Sigmoid colon (tissue), 7 donors: ENCODE results near the gene PLB1. TPM values are rescaled to one million over a fixed set of nuclear protein-coding genes. Genes with fewer than 3 reads are reported as not detected.
A peak's percentile ranks its signal among the peaks of the same experiment; 100 is the strongest.

Experiments used
- DNase-seq: peaks from one replicate; pipeline ENCODE4 v3.0.0-alpha.2; 2019
- H3K27ac ChIP-seq, 4 donors: fragments of 200-600 bp; sonication (generic); one replicate each; pipeline ENCODE4 v1.5.1; 2016 to 2019; ENCODE audit warnings: mild to moderate bottlenecking in 1 of 4
- H3K27me3 ChIP-seq, 3 donors: fragments of 200-600 bp; sonication (generic); one replicate each; pipeline ENCODE4 v1.5.1; 2019; ENCODE audit warnings: mild to moderate bottlenecking in 1 of 3
- H3K36me3 ChIP-seq, 4 donors: fragments of 200-600 bp; sonication (generic); one replicate each; pipeline ENCODE4 v1.5.1; 2016 to 2019
- H3K4me1 ChIP-seq, 4 donors: fragments of 200-600 bp; sonication (generic); one replicate each; pipeline ENCODE4 v1.5.1; 2017 to 2019
- H3K4me3 ChIP-seq, 4 donors: fragments of 200-600 bp; sonication (generic); one replicate each; pipeline ENCODE4 v1.5.1; 2017 to 2019; ENCODE audit warnings: mild to moderate bottlenecking in 2 of 4, moderate library complexity in 1 of 4
- H3K9me3 ChIP-seq, 4 donors: fragments of 200-600 bp in 3 of 4; sonication (generic) in 3 of 4; one replicate each; pipeline versions ENCODE4 v1.5.1 to v1.6.1; 2013 to 2019
- CTCF ChIP-seq, 4 experiments: fragments of 450-650 bp in 3 of 4; fragments of 200-600 bp in 1 of 4; IDR thresholded peaks; one replicate each; pipeline ENCODE4 v1.5.1; 2016 to 2019; ENCODE audit warnings: antibody characterized with exemption in 4 of 4, mild to moderate bottlenecking in 3 of 4, moderate library complexity in 2 of 4
- EP300 ChIP-seq, 4 donors: sonication (generic); formaldehyde crosslinking; IDR thresholded peaks; one replicate each; pipeline ENCODE4 v1.6.1; 2017; ENCODE audit warnings: antibody characterized with exemption in 4 of 4
- POLR2A ChIP-seq, 2 donors: fragments of 450-650 bp; IDR thresholded peaks; one replicate each; pipeline ENCODE4 v1.6.1; 2016; ENCODE audit warnings: antibody characterized with exemption in 2 of 2, mild to moderate bottlenecking in 2 of 2, moderate library complexity in 2 of 2
- POLR2AphosphoS5 ChIP-seq, 4 donors: sonication (generic); formaldehyde crosslinking; IDR thresholded peaks; one replicate each; pipeline ENCODE4 v1.6.1; 2017; ENCODE audit warnings: antibody characterized with exemption in 4 of 4
- WGBS, 2 donors: extraction: QIAGEN DNeasy Blood & Tissue Kit; methylation state at CpG; one replicate each; pipeline ENCODE4 v1.1.7; 2013; 5-methylcytosine and 5-hydroxymethylcytosine counted together
- intact Hi-C: fragments of 100-400 bp; cut with DNase I; formaldehyde crosslinking; loops from one replicate; pipeline ENCODE4 v1.15.1; 2023
- polyA plus RNA-seq, 3 donors: library from polyadenylated mRNA; stranded (reverse); fragments of 200-250 nt; gene quantifications; one replicate each; pipeline ENCODE4 v1.2.3, GENCODE V29; 2013
- total RNA-seq, 4 donors: library from RNA; depleted of rRNA; stranded (reverse); fragments of >200 nt; gene quantifications; one replicate each; pipeline ENCODE4 v1.1.0, GENCODE V29; 2016
- donor health status: healthy with polysubstance abuse.
- donor health status: Bipolar disorder and iron deficiency.
- donor health status: healthy.

The PLB1 gene
- total and polyA plus RNA-seq, 7 donors = 1.2 to 18.3 (median 2.1) TPM

GRCh38 chr2:28581312-28581711, 85.5 kb downstream of the PLB1 start:
- Histone ChIP-seq H3K27ac (no peak overlapping the region), H3K4me3 (no peak overlapping the region), H3K36me3 (no peaks in the 10 kb centered on the region), H3K4me1 (peaks cover 0 to 18% (median 13%) of the 10 kb centered on the region in 4 donors), H3K27me3 (no peaks in the 10 kb centered on the region), H3K9me3 (no peaks in the 10 kb centered on the region)
- intact Hi-C loops = no loop called here
- peak; percentile 20 for DNase-seq
- TF ChIP-seq POLR2AphosphoS5 (IDR thresholded peaks at IDR 0.05) (no peak), EP300 (IDR thresholded peaks at IDR 0.05) (no peak), CTCF (IDR thresholded peaks at IDR 0.05) (no peak), POLR2A (IDR thresholded peaks at IDR 0.05) (no peak)
- WGBS, 2 donors = 93 to 97% methylated on average over 4 of the region's 4 CpGs

- H3K9me3 ChIP-seq = no peaks in the 10 kb centered on the region
- no peak overlapping the region for H3K27ac ChIP-seq
- peak; percentile 32 for DNase-seq
- 84 to 88% methylated on average over 6 of the region's 6 CpGs for WGBS, 2 donors
- no peak for TF ChIP-seq EP300 (IDR thresholded peaks at IDR 0.05)
- TF ChIP-seq POLR2A (IDR thresholded peaks at IDR 0.05) = no peak
- TF ChIP-seq CTCF (IDR thresholded peaks at IDR 0.05) = no peak
- TF ChIP-seq POLR2AphosphoS5 (IDR thresholded peaks at IDR 0.05) = no peak
- peaks cover 0 to 18% (median 13%) of the 10 kb centered on the region in 4 donors for H3K4me1 ChIP-seq
- no peaks in the 10 kb centered on the region for H3K36me3 ChIP-seq
- H3K27me3 ChIP-seq = no peaks in the 10 kb centered on the region
- intact Hi-C loops = no loop called here
- no peak overlapping the region for H3K4me3 ChIP-seq
These were observed 86.3 kb downstream of the PLB1 start for GRCh38 chr2:28582152-28582551.

GRCh38 chr2:28582595-28582994, 86.7 kb downstream of the PLB1 start:
- Histone ChIP-seq H3K27ac (no peak overlapping the region), H3K4me3 (no peak overlapping the region), H3K27me3 (no peaks in the 10 kb centered on the region), H3K36me3 (no peaks in the 10 kb centered on the region), H3K9me3 (no peaks in the 10 kb centered on the region), H3K4me1 (peaks cover 0 to 18% (median 13%) of the 10 kb centered on the region in 4 donors)
- 91 to 93% methylated on average over 5 of the region's 5 CpGs for WGBS, 2 donors
- intact Hi-C loops = no loop called here
- TF ChIP-seq CTCF (IDR thresholded peaks at IDR 0.05) = no peak
- no peak for TF ChIP-seq EP300 (IDR thresholded peaks at IDR 0.05)
- no peak for TF ChIP-seq POLR2A (IDR thresholded peaks at IDR 0.05)
- no peak for TF ChIP-seq POLR2AphosphoS5 (IDR thresholded peaks at IDR 0.05)
- peak; percentile 54 for DNase-seq

GRCh38 chr2:28583899-28584553, 88.2 kb downstream of the PLB1 start:
- Histone ChIP-seq H3K27ac (peak overlapping the region; percentile 43 to 80 (median 72)), H3K9me3 (no peaks in the 10 kb centered on the region), H3K4me1 (peaks cover 0 to 18% (median 13%) of the 10 kb centered on the region in 4 donors), H3K36me3 (no peaks in the 10 kb centered on the region), H3K27me3 (no peaks in the 10 kb centered on the region), H3K4me3 (no peak overlapping the region)
- intact Hi-C loops = no loop called here
- DNase-seq = peak; percentile 93
- WGBS, 2 donors = 60 to 72% methylated on average over 10 of the region's 10 CpGs
- TF ChIP-seq POLR2AphosphoS5 (IDR thresholded peaks at IDR 0.05) (peak in 3 of 4 donors; percentile 16 to 70 (median 21)), EP300 (IDR thresholded peaks at IDR 0.05) (peak in 1 of 4 donors; percentile 36), CTCF (IDR thresholded peaks at IDR 0.05) (no peak), POLR2A (IDR thresholded peaks at IDR 0.05) (no peak)
